NCI-H2196 treated with DMSO at 0.1 percent for 48 hours (cell line): ENCODE results near the gene HIC1.

Experiments
- DNase-seq: peaks from one replicate; lab custom pipeline; 2025; ENCODE audit not compliant: unreplicated experiment; lab: John Stamatoyannopoulos, UW

HIC1 gene

GRCh38 chr17:2075336-2076086 is 20.6 kb downstream of the HIC1 start:
- no peak for DNase-seq

- no peak for DNase-seq
Measured at GRCh38 chr17:2076087-2076984, 21.4 kb downstream of the HIC1 start.

- DNase-seq, result no peak
Measured at GRCh38 chr17:2077040-2077439, 22.1 kb downstream of the HIC1 start.

- DNase-seq, result no peak
Measured at GRCh38 chr17:2081564-2081963, 26.7 kb downstream of the HIC1 start.

GRCh38 chr17:2082003-2082781 is 27.3 kb downstream of the HIC1 start:
- no peak for DNase-seq

GRCh38 chr17:2083613-2084035 is 28.7 kb downstream of the HIC1 start:
- no peak for DNase-seq

- no peak for DNase-seq
Measured at GRCh38 chr17:2084036-2084765, 29.3 kb downstream of the HIC1 start.

GRCh38 chr17:2084766-2085647 is 30.1 kb downstream of the HIC1 start:
- no peak for DNase-seq

- DNase-seq, result no peak
Measured at GRCh38 chr17:2085648-2085949, 30.7 kb downstream of the HIC1 start.

GRCh38 chr17:2086306-2086705 is 31.4 kb downstream of the HIC1 start:
- DNase-seq, result no peak

- no peak for DNase-seq
Measured at GRCh38 chr17:2087597-2088211, 32.8 kb downstream of the HIC1 start.

- DNase-seq, result no peak
Measured at GRCh38 chr17:2089021-2089422, 34.1 kb downstream of the HIC1 start.

GRCh38 chr17:2090210-2090641 is 35.3 kb downstream of the HIC1 start:
- no peak for DNase-seq

GRCh38 chr17:2090804-2091534 is 36.1 kb downstream of the HIC1 start:
- no peak for DNase-seq

GRCh38 chr17:2092253-2092652 is 37.4 kb downstream of the HIC1 start:
- no peak for DNase-seq

GRCh38 chr17:2093349-2093748 is 38.4 kb downstream of the HIC1 start:
- DNase-seq, result no peak

- DNase-seq, result peak; percentile 24
Measured at GRCh38 chr17:2094891-2095535, 40.1 kb downstream of the HIC1 start.

GRCh38 chr17:2095536-2095910 is 40.6 kb downstream of the HIC1 start:
- no peak for DNase-seq
